T-helper 17 cell (primary cell): ENCODE measurements around the gene CALML3. TPM values are rescaled to one million over a fixed set of nuclear protein-coding genes. Genes with fewer than 3 reads are reported as not detected.

Experiments
- ATAC-seq: fragments of 150-1000 bp; cut with Tn5 transposase; 2 replicates; pipeline ENCODE4 v1.10.0; 2021; ENCODE audit warnings: mild to moderate bottlenecking, moderate library complexity
- DNase-seq, 3 donors: peaks; one replicate each; pipeline versions ENCODE4 v3.0.0 to v3.0.0-alpha.2; 2020 to 2021
- H3K9me3 ChIP-seq: one replicate; pipeline ENCODE4 v1.7.0; 2013; ENCODE audit warnings: low read length, mild to moderate bottlenecking; ENCODE audit not compliant: control insufficient read depth, poor library complexity, severe bottlenecking
- H3K27ac Mint-ChIP-seq: one replicate; pipeline ENCODE4 v1.8.0; 2022; ENCODE audit warnings: mild to moderate bottlenecking, moderate library complexity, mixed read lengths
- H3K27me3 Mint-ChIP-seq: one replicate; pipeline ENCODE4 v1.8.0; 2022; ENCODE audit warnings: mixed read lengths
- H3K36me3 Mint-ChIP-seq: one replicate; pipeline ENCODE4 v1.8.0; 2022; ENCODE audit warnings: low read depth, mixed read lengths
- H3K4me1 Mint-ChIP-seq: one replicate; pipeline ENCODE4 v1.8.0; 2022; ENCODE audit warnings: mild to moderate bottlenecking, mixed read lengths
- H3K4me3 Mint-ChIP-seq: one replicate; pipeline ENCODE4 v1.8.0; 2022; ENCODE audit warnings: mild to moderate bottlenecking, moderate library complexity, mixed read lengths
- total RNA-seq, 4 donors: library from RNA in 2 of 4; stranded (reverse) in 2 of 4; gene quantifications; one replicate each; pipeline ENCODE4 v1.2.3 and lab custom pipeline; 2022 to 2026

The CALML3 gene
- total RNA-seq, 2 donors from 2014 or later = not detected

DNA sequence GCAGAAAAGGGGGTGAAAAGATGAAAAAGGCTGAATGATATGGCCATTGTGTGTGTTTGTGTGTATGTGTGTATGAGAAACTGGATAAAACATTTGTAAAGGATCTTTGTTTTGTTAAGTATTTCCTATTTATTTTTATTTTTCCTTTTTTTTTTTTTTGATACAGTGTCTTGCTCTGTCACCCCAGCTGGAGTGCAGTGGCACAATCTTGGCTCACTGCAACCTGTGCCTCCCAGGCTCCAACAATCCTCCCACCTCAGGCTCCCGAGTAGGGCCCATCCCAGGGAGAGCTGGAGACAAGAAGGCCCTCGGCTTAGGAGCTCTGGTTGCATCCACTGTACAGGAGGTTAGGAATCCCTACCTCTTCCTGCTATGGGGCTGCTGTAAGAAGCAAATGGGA, 18.5 kb upstream of the CALML3 start:
- H3K9me3 ChIP-seq = no peaks in the 10 kb centered on the region
- Mint-ChIP-seq H3K36me3 (peaks cover 6% of the 10 kb centered on the region), H3K4me3 (no peak overlapping the region), H3K27ac (peak overlapping the region; percentile 32), H3K27me3 (peaks cover 48% of the 10 kb centered on the region), H3K4me1 (peaks cover 6% of the 10 kb centered on the region)
- ATAC-seq = no peak
- no peak for DNase-seq

DNA sequence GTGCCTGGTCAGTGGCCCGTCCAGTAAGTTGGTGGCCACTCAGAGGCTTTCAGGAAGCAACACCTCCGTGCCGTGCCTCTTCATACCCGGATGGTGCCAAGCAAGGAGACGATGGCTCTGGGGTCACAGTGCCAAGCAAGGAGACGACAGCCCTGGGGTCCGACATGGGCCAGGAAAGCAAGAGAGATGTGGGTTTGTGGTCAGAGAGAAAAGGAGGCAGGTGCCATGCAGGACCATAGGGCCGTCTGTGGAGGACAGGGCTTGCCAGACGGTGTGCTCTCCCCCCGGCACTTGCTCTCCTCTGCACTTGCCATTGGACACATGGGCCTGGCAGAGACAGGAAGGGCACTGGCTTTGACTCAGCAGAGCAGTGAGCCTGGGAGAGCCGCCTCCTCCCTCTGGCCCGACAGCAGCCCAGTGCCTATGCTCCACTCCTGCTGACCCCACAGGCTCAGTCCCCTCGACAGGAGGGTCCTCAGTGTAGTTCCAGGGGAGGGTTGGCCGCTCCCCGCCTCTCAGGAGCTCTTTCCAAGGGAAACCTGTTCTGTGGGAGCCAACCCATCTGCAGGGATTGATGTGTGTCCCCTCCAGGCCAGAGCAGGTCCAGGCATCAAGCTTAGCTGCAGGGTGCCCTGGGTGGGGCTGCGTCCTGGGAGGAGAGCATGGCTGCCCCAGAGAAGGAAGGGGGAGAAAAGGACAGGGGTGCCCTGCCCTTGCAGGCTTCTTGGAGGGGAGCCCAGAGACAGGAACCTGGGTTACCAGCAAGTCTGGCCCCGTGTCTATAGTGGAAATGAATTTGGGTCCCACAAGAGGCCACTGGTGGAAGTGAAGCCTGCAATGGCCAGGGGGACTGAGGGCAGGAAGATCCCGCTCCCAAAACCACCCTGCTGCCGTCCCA, 17.8 kb upstream of the CALML3 start:
- Mint-ChIP-seq H3K4me3 (no peak overlapping the region), H3K27ac (no peak overlapping the region)
- DNase-seq = no peak

DNA sequence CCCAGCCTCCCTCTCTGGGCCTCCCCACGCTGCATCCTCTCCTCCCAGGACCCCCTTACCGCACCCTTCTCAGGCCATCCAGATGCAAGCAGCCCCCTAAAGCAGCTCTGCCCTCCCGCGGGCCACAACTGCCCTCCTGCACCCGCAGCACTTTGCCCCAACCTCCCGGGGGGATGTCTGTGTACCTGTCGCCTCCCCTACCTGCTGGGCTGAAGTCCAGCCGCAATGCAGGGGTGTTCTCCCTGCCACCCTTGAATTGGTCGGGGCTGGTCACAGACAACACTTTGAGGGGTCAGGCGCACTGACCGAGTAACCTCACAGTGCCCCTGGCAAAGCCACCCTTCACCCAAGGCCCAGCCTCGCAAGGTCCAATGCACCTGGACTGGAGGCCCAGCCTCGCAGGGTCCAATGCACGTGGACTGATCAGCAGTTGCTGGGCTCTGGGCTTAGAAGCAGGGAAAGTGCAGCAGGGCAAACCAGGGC, 17.1 kb upstream of the CALML3 start:
- no peak overlapping the region for H3K4me3 Mint-ChIP-seq
- no peaks in the 10 kb centered on the region for H3K9me3 ChIP-seq
- peaks cover 5% of the 10 kb centered on the region for H3K36me3 Mint-ChIP-seq
- DNase-seq (no peak), ATAC-seq (no peak)
- H3K27me3 Mint-ChIP-seq = peaks cover 56% of the 10 kb centered on the region
- H3K27ac Mint-ChIP-seq = no peak overlapping the region
- peaks cover 10% of the 10 kb centered on the region for H3K4me1 Mint-ChIP-seq

More for the DNA sequence above, 17.8 kb upstream of the CALML3 start:
- peaks cover 6% of the 10 kb centered on the region for H3K36me3 Mint-ChIP-seq
- no peaks in the 10 kb centered on the region for H3K9me3 ChIP-seq
- no peak for ATAC-seq
- H3K27me3 Mint-ChIP-seq = peaks cover 50% of the 10 kb centered on the region
- H3K4me1 Mint-ChIP-seq = peaks cover 6% of the 10 kb centered on the region

DNA sequence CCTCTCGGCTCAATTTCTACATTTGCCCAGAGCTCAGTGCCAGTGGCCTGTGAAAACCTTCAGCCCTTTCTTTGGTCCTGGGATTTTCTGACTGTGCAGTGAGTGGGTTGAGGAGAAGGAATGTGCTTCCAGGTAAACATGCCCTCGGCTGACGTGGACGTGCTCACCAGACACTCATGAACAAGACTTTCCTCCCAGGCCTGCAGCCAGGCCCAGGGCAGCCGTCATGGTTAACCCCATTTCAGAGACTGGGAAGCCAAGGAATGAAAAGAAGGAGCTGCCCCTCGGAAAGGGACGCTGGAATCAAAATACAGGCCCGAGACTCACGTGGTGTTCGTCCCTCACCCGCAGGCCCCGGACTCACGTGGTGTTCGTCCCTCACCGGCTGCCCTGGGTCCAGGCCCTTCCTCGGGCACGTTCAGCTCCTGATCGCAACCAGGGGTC, 16.6 kb upstream of the CALML3 start:
- Mint-ChIP-seq H3K27me3 (peaks cover 56% of the 10 kb centered on the region), H3K36me3 (peaks cover 4% of the 10 kb centered on the region), H3K4me1 (peaks cover 14% of the 10 kb centered on the region), H3K27ac (no peak overlapping the region), H3K4me3 (no peak overlapping the region)
- ATAC-seq (no peak), DNase-seq (no peak)
- no peaks in the 10 kb centered on the region for H3K9me3 ChIP-seq

DNA sequence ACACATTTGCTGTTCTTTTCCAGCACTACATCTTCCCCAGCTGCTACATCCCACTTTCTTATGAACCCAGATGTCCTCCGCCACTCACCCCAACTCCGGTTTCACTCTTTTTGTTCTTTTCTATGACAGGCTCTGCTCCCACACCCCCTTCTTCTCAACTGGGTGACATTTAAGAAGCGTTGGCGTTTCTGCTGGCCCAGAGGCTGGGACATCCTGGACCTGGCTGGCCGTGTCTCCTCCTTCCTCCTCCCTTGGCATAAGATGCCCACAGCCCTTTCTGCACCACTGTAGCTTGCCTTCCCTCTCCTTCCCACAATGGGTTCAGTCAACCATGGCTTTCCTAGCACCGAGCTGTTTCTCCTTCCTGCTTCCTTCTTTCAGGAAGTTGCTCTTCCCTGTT, 16.0 kb upstream of the CALML3 start:
- ATAC-seq (no peak), DNase-seq (no peak)
- Mint-ChIP-seq H3K36me3 (peaks cover 4% of the 10 kb centered on the region), H3K27ac (no peak overlapping the region), H3K4me3 (no peak overlapping the region), H3K27me3 (peaks cover 56% of the 10 kb centered on the region), H3K4me1 (peaks cover 18% of the 10 kb centered on the region)
- H3K9me3 ChIP-seq = no peaks in the 10 kb centered on the region

DNA sequence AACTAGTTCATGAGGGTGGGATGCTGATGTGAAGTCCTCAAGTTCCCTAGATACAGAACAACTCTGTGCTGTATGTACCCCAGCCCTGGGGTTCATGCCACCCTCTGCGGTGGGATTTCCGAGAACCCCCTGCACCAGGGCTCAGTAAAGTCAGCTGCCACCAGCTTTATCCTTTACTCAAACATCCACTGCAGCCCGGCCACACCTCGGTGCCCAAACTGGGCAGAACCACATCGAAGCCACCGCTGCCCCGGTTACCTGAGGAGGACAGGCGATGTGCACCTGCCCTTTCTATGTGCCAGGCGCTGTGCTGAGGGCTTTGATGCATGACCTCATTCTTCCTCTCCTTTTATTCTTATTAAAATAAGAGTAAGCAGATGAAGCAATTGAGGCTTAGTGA, 15.5 kb upstream of the CALML3 start:
- H3K4me3 Mint-ChIP-seq = no peak overlapping the region
- peaks cover 4% of the 10 kb centered on the region for H3K36me3 Mint-ChIP-seq
- peaks cover 18% of the 10 kb centered on the region for H3K4me1 Mint-ChIP-seq
- no peak for DNase-seq
- no peak overlapping the region for H3K27ac Mint-ChIP-seq
- no peaks in the 10 kb centered on the region for H3K9me3 ChIP-seq
- no peak for ATAC-seq
- peaks cover 55% of the 10 kb centered on the region for H3K27me3 Mint-ChIP-seq

DNA sequence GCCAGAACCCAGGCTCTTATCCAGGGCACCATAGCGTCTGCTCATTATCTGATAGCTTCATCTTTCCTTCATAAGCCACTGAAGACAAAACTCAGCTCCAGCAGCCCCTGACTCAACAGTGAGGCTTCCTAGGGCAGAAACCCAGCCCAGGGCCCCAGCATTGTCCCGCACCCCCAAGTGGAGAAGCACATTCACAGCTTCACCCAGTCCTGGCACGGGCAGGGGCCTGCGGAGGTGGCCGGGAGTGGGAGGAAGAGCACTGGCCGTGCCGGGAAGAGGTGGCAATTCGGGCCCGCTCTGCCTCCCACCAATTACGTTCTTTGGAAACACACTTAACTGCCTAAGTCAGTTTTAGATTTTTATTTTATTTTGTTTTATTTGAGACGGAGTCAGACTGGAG, 15.1 kb upstream of the CALML3 start:
- Mint-ChIP-seq H3K27me3 (peaks cover 54% of the 10 kb centered on the region), H3K4me3 (no peak overlapping the region), H3K36me3 (peaks cover 4% of the 10 kb centered on the region), H3K27ac (no peak overlapping the region), H3K4me1 (peaks cover 18% of the 10 kb centered on the region)
- no peaks in the 10 kb centered on the region for H3K9me3 ChIP-seq
- DNase-seq (no peak), ATAC-seq (no peak)

DNA sequence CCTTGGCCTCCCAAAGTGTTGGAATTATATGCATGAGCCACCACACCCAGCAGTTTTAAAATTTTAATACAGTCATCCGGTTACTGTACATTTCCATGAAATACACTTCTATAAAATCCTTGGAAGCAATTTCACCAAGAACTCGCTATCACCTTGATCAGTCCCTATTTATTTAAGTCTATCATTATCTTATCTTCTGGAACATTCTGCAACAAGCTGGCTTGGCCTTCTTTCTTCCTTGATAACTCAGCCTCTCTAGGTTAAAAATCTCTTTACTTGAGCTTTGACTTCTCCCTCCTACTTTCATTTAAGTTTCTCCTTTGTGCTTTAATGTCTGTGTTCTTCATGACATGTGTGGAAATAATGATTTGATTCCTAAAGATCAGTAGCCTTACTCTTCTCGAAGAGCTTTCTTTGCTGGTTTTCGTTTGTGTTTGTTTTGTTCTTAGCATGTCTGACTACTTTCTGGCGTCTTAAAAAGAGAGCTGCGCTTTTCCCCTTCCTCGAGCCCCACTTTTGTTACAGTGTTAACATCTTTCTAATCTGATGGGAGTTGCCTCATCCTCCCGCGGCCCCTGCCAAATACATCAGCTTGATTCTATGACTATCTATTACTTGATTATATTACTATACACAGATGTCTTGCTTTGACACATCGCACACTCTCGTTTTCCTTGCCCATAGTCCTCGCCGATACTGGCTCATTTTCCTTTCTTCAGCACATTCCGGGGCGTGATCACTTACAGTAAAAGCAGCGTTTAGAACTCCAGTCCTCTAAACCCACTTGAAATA, 14.3 kb upstream of the CALML3 start:
- Mint-ChIP-seq H3K4me3 (no peak overlapping the region), H3K4me1 (peaks cover 18% of the 10 kb centered on the region), H3K36me3 (peaks cover 4% of the 10 kb centered on the region), H3K27ac (no peak overlapping the region), H3K27me3 (peaks cover 56% of the 10 kb centered on the region)
- H3K9me3 ChIP-seq = no peaks in the 10 kb centered on the region
- no peak for DNase-seq
- no peak for ATAC-seq

DNA sequence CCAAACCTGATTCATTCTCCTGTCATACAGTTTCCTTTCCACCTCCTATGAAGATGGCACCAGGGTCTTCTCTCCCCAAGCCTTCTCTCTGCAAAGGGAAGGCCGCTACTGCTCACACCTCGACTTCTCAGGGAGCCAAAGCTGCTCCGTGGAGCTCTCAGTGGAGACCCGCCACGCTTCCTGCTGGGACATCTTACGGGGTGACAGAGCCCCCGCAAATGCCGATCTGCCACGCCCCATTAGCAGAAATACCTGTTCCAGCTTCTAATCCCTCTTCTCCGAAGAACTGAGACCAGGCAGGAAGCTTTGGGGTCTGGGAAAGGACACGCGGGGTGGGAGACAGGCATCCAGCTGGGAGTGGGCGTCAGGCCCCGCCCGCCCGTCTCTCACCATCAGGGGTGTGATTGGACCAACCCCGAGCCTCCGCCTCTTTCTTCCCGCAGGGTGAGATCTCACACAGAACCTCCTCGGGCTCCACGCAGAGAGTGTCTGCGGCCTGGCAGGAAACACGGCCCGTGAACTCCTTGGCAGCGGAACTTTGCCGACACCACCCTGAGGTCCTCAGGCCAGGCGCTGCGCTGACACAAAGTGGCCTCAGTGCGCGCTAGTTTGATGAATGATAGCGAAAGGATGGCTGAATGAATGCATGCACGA, 13.4 kb upstream of the CALML3 start:
- DNase-seq = no peak
- H3K4me1 Mint-ChIP-seq = peaks cover 18% of the 10 kb centered on the region
- H3K4me3 Mint-ChIP-seq = no peak overlapping the region
- no peak overlapping the region for H3K27ac Mint-ChIP-seq
- no peaks in the 10 kb centered on the region for H3K9me3 ChIP-seq
- no peak for ATAC-seq
- H3K36me3 Mint-ChIP-seq = peaks cover 4% of the 10 kb centered on the region
- peaks cover 57% of the 10 kb centered on the region for H3K27me3 Mint-ChIP-seq

DNA sequence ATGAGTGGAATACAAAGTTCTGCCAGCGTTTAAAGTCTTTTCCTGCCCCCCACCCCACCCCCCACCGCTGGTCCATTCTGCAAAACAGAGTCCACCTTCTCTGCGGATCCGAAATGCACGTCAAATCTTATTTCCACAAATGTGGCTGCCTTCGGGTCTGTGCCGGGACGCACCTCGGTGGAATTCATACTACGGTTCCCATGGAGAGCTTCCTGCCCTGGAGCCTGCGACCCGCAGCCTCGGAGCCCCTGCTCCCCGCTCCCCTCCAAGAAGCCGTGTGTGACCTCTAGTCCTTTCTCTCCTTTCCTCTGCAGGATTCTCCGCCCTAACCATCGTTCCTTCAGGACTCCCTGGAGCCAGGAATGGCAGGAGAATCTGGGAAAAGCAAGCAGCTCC, 12.9 kb upstream of the CALML3 start:
- DNase-seq (no peak), ATAC-seq (no peak)
- H3K36me3 Mint-ChIP-seq = peaks cover 4% of the 10 kb centered on the region
- peaks cover 53% of the 10 kb centered on the region for H3K27me3 Mint-ChIP-seq
- peaks cover 18% of the 10 kb centered on the region for H3K4me1 Mint-ChIP-seq
- H3K27ac Mint-ChIP-seq = no peak overlapping the region
- H3K4me3 Mint-ChIP-seq = no peak overlapping the region
- no peaks in the 10 kb centered on the region for H3K9me3 ChIP-seq

DNA sequence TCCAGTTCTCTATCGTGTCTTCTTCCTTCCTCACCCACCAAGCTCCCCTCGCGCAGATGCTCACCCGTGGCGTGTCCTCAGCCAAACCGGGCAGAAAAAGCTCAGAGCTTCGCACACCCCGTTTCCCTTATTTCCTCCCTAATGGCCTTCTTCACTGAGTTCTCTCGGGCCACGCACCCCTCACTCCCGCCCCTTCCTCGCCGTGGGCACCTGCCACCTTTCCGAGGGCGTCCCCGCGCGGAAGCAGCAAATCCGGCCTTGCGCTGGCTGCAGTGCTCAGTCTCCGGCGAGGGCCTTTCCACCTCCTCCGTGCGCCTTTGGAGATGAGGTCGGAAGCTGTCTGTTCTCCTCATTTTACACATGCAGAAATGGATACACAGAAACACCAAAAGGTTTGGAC, 12.4 kb upstream of the CALML3 start:
- ATAC-seq (no peak), DNase-seq (no peak)
- Mint-ChIP-seq H3K27me3 (peaks cover 53% of the 10 kb centered on the region), H3K36me3 (peaks cover 4% of the 10 kb centered on the region), H3K27ac (no peak overlapping the region), H3K4me3 (no peak overlapping the region), H3K4me1 (peaks cover 18% of the 10 kb centered on the region)
- no peaks in the 10 kb centered on the region for H3K9me3 ChIP-seq

DNA sequence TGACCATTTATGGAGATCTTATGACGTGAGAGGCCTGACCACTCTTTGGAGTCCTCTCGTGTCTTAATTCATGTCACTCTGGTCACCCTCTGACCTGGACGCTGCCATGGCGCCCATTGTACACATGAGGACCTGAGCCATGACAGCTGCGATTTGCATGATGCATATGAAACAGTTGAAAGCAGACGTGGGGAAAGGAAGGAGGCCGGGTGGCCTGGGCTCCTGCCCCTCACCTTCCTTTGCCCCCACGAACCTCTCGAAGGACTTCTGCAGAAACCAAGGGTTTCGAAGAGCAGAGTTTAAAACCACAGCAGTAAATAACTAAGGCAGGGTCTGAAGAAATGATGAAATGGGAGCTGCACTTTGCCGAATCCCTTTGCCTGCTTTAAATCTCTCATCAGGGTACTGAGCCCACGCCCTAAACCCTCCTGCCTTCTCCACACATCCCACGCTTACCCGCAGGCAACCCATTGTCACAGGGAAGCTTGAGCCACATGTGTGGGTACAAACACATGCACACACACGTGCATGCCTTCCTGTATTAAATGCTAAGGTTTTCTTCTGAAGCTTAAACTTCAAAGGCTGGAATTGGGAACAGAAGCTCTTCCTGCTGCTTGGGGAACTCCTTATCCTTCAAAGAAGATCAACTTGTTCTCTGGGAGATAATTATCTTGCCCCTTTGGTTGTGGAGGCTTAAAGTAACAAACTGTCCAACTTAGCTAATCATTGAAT, 11.7 kb upstream of the CALML3 start:
- Mint-ChIP-seq H3K27ac (peak overlapping the region; percentile 32), H3K4me1 (peaks cover 18% of the 10 kb centered on the region), H3K27me3 (peaks cover 53% of the 10 kb centered on the region), H3K36me3 (peaks cover 4% of the 10 kb centered on the region), H3K4me3 (peak overlapping the region; percentile 28)
- H3K9me3 ChIP-seq = no peaks in the 10 kb centered on the region
- DNase-seq (no peak), ATAC-seq (no peak)
